GM21423 (cell line): Measurements from ENCODE around the gene FAM13C.
"Not testable (repeated sequence)": the region's sequence is repeated elsewhere in the genome, so short reads cannot be mapped to it uniquely, and the experiment has no call there.

Source experiments
- ATAC-seq: cut with Tn5 transposase; IDR thresholded peaks from one replicate; pipeline ENCODE4 v1.9.1; 2021; ENCODE audit warnings: mild to moderate bottlenecking, moderate library complexity; ENCODE audit not compliant: unreplicated experiment

Gene FAM13C

DNA sequence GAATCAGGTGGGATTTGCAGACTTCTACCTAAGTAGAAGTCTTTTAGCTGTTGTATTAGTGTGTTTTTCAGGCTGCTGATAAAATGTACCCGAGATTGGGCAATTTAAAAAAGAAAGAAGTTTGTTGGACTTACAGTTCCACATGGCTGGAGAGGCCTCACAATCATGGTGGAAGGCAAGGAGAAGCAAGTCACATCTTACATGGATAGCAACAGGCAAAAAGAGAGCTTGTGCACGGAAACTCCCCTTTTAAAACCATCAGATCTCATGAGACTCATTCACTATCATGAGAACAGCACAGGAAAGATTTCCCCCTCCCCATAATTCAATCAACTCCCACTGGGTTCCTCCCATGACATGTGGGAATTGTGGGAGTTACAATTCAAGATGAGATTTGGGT lies 123.2 kb downstream of the FAM13C start:
- not testable (repeated sequence) for ATAC-seq

DNA sequence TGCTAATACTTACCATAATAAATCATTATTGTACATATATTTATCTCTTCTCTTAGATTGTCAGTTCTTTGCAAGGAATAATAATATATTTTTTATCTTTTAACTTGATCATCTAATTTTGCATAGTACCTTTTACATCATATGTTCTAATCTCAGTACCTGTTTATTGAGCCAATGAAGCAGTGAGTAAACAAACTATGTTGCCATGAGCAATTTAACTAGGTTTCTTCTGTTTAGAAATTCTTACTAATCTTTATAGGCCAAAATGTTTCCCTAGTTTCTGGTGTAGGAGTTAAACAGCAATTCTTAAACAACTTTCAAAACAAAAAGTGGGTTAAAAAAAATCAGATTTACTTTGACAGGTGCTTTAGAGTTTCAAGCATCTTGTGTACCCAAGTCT lies 124.6 kb downstream of the FAM13C start:
- no peak for ATAC-seq

DNA sequence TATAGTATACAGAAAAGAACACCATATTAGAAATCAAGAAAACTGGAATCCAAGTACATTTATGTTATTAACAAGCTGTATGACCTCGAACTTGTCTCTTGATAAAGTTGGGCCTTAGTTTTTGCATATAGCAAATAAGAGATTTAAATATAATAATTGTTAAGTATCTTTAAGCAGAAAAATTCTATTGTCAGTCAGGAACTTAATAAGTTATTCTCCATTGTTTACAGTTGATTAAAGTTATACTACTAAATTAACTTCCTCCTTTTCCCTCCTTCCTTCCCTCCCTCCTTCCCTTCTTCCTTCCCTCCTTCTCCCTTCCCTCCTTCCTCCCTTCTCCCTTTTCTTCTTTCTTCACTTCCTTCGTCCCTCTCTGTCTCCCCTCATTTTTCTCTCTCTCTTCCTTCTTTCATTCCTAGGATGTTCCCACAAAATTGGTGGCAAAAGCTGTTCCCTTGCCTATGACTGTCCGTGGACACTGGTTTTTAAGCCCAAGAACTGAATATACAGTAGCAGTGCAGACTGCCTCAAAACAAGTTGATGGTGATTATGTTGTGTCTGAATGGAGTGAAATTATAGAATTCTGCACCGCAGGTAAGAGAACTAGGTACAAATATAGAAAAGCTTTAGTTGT lies 126.2 kb downstream of the FAM13C start:
- no peak for ATAC-seq

DNA sequence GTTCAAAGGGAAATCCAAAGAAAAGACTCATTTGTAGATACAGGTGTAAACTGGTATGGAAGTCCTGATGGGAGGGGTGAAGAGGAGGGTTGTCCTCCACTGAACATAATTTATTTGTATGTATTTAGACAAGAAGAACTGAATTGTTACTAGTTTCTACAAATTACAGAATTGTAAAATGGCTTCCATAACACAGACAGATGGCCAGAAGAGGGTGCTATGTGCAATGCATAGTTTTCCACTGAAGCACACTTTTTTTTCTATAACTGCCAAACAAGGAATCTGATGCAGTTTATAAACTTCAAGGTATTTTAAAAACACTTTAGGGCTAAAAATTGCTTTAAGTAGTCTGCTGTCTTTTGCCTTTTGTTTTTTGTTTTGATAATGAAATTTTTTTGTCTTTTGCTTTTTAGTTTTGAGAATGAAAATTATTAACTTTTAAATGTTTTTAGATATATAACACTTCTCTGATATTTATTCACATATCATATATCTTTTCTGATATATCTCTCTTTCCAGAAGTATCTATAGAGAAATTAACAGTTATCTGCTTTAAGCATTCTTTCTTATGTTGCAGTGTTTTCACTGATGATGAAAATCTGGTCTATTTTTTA lies 127.4 kb downstream of the FAM13C start:
- ATAC-seq, result no peak

DNA sequence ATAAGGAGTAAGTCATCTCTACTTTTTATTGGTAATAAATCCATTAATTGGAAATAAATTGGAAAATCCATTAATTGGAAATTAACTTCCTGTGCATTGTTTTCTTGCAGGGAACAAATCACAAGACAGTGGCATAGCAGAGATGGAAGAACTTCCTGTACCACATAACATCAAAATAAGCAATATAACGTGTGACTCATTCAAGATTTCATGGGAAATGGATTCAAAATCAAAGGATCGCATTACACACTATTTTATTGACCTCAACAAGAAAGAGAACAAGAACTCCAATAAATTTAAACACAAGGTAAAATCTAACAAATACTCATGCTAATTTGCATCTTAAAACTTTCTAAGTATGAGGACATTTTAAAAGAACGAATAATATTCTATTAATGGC lies 128.2 kb downstream of the FAM13C start:
- ATAC-seq, result no peak

DNA sequence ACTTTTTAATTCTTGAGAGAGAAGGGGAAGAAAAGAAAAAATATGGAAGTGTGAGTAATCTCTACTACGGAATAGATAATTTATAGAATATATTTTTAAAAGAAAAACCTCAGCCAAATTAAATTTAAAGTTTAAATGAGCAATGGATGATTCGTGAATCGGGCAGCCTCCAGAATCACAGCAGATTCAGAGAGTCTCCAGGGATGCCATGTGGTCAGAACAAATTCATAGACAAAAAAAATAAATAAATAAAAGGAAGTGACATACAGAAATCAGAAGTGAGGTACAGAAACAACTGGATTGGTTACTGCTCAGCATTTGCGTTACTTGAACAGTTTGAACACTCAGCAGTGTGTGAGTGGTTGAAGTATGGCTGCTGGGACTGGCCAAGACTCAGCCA lies 132.9 kb downstream of the FAM13C start:
- ATAC-seq, result no peak

DNA sequence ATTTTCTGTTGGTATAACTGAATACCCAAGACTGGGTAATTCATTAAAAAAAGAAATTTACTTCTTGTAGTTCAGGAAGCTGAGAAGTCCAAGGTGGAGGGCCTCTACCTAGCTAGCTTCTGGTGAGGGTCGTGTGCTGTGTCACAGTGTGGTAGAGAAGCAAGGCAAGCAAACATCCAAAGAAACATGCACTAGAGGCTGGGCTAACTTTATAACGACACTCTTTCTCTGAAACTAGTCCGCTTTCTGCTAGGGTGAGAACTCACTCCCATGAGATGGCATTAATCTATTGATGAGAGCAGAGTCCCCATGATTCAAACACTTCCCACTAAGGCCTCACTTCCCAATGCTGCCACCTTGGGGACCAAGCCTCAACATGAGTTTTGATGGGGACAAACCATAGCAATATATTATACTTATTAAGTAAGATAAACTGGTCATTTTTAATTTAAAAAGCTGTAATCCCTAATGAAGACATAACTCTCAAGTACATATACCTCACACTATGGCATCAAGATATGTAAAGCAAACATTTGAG lies 135.1 kb downstream of the FAM13C start:
- no peak for ATAC-seq

DNA sequence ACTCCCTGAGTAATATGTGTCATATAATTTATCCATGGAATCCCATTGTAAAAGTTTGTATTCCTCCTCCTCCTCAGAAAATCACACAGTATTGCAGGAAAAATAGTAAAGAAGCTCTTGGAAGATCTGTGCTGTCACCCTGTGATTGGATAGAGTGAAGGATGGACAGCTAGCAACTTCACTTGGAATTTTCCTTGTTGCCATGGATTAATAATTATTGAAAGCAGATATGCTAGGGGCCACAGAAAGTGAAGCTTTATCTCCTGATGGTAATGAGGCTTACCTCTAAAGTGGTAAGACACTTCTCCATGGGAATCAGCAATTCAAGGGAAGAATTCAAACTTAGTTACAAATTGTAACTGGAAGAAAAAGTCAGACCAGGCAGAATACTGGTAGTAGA lies 137.1 kb downstream of the FAM13C start:
- ATAC-seq, result no peak

DNA sequence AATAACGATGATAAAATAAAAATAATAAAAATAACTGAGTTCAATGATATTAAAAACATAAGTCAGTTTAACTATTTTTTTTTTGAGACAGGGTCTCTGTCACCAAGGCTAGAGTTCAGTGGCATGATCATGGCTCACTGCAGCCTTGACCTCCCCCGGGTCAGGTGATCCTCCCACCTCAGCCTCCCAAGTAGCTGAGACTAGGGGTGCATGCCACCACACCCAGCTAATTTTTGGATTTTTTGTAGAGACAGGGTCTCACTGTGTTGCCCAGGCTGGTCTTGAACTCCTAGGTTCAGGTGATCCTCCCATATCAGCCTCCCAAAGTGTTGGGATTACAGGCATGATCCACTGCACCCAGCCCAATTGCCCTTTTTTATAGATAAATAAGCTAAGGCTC lies 138.8 kb downstream of the FAM13C start:
- not testable (repeated sequence) for ATAC-seq

DNA sequence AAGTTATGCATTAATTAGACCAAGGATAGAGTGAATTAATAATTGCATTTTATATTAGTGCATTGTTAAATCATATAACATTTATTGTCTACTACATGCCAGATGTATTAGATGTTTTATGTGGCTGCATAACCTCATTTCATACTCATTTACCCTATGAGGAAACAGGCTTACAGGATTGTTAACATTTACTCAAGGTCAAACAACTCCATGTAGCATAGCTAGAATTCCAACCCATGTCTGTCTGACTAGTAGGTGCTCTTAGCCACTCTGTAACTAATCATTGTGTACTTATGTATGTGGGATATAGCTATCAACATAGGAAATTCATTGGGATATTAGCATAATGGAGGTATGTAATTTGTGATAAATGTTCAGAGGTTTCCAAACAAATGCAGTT lies 139.6 kb downstream of the FAM13C start:
- no peak for ATAC-seq

DNA sequence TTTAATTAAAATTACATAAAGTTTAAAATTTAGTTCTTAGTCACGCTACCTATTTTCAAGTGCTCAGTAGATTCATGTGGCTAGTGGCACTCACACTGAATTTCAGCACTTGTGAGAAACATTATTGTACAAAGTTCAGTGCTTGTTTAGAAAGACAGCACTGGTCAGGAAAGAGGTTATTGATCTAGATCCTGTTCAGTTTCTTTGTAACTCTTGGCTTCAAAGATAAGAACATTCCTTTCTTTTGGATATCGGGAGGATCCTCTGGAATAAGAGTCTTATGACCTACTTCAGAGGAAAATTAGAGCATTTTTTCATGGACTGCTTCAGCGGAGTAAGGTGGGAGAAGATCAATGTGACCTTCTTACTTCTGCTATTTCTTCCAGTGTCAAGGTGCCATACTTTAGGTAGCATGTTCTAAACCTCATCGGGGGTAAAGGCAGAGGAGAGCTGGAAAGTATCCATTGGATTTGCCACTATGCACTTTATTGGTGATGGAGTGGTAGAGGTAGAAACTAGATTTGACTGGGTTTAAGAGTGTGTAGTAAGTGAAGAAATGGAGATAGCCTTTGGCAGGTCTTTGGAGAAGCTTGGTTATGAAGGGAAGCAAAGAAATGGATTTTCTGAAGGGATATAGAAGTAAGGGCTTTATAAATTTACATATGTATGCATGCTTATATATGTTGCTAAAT lies 146.0 kb downstream of the FAM13C start:
- no peak for ATAC-seq

DNA sequence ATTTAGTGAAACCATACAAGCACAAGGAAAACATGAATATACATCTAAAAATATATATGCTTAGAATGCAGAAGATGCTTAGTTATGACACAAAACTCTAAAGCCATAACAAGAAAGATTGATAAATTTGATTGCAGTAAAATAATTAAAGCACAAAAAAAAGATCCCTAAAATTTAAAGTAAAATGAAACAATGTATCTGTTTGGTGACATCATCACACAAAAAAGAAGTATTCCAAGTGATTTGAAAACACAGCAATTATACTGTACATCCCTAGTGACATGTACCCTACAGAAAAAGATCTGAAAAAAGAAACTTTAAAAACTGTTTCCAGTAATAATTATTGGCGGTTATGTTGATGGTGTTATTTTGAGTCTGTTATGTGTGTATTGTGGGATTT lies 148.2 kb downstream of the FAM13C start:
- ATAC-seq, result no peak

DNA sequence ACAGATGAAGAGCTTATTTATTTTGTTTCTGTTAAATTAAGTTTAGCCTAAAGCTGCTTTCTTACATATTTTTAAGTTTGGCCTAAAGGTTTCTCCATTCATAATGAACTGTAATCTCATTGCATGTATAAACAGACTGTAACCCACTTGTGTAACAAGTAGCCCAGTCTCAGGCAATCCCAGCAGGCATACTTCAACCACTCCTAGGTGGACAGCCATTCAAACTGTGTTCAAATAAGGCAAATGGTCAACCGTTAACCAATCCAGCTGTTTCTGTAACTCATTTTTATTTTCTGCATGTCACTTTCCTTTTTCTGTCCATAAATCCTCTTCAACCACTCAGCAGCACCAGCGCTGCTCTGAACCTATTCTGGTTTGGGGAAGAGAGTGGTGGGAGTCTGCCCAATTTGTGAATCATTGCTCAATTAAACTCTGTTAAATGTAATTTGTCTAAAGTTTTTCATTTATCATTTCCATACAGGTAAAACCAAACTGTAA lies 150.0 kb downstream of the FAM13C start:
- no peak for ATAC-seq

DNA sequence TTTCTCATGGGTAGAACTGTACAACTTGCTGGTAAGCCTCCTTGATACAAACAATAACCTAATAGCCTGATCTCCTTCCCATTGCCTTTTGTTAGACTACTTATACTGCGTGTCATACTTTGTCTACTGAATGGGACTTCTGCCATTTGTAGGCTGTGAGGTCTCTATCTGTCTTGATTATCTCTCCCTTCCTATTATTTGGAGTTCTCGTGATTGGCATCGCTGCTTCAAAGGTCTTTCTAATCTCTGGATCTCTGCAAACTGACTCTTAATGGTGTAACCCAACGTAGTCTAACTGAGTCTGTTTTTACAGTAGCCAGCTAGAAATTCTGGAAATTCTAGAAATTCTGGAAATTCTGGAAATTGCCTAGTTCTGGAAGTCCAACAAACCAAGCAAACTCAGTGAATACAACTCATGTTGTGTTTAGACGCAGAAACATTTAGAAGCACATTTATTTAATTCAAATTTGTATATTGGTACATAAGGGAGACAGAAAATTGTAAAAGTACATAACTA lies 156.1 kb downstream of the FAM13C start:
- ATAC-seq, result no peak
